ENCODE results near the gene RAPGEF5. TPM values are rescaled to one million over a fixed set of nuclear protein-coding genes. Genes with fewer than 3 reads are reported as not detected.

The RAPGEF5 gene
- total RNA-seq, 1 donor from 2014 or later, result 5.4 TPM

- no peak overlapping the region for H3K4me3 Mint-ChIP-seq
- peaks cover 3% of the 10 kb centered on the region for H3K9me3 Mint-ChIP-seq
- H3K36me3 Mint-ChIP-seq, result no peaks in the 10 kb centered on the region
- no peak for TF ChIP-seq CTCF (IDR thresholded peaks at IDR 0.05; ENCODE audit: unreplicated experiment)
- no peak overlapping the region for H3K27ac Mint-ChIP-seq
- H3K4me1 Mint-ChIP-seq, result no peaks in the 10 kb centered on the region
- no peaks in the 10 kb centered on the region for H3K27me3 Mint-ChIP-seq (ENCODE audit: low read depth)
- no peak for DNase-seq (ENCODE audit: low spot score in 2 of 2, unreplicated experiment in 2 of 2)
These were observed 182.4 kb downstream of the RAPGEF5 start for GRCh38 chr7:22174574-22174953.

- H3K9me3 Mint-ChIP-seq, result no peaks in the 10 kb centered on the region
- H3K27me3 Mint-ChIP-seq (ENCODE audit: low read depth), result no peaks in the 10 kb centered on the region
- no peaks in the 10 kb centered on the region for H3K4me1 Mint-ChIP-seq
- DNase-seq (ENCODE audit: low spot score in 2 of 2, unreplicated experiment in 2 of 2), result no peak
- no peak overlapping the region for H3K27ac Mint-ChIP-seq
- H3K36me3 Mint-ChIP-seq, result no peaks in the 10 kb centered on the region
- no peak overlapping the region for H3K4me3 Mint-ChIP-seq
- TF ChIP-seq CTCF (IDR thresholded peaks at IDR 0.05; ENCODE audit: unreplicated experiment), result no peak
These were observed 183.0 kb downstream of the RAPGEF5 start for GRCh38 chr7:22173685-22174573.

- Mint-ChIP-seq H3K4me1 (peaks cover 4% of the 10 kb centered on the region), H3K9me3 (no peaks in the 10 kb centered on the region), H3K27ac (no peak overlapping the region), H3K4me3 (no peak overlapping the region), H3K36me3 (no peaks in the 10 kb centered on the region), H3K27me3 (ENCODE audit: low read depth) (no peaks in the 10 kb centered on the region)
- no peak for DNase-seq (ENCODE audit: low spot score in 2 of 2, unreplicated experiment in 2 of 2)
- no peak for TF ChIP-seq CTCF (IDR thresholded peaks at IDR 0.05; ENCODE audit: unreplicated experiment)
These were observed 188.8 kb downstream of the RAPGEF5 start for GRCh38 chr7:22168129-22168634.

- Mint-ChIP-seq H3K36me3 (no peaks in the 10 kb centered on the region), H3K4me1 (peaks cover 4% of the 10 kb centered on the region), H3K27ac (no peak overlapping the region), H3K4me3 (no peak overlapping the region), H3K9me3 (no peaks in the 10 kb centered on the region), H3K27me3 (ENCODE audit: low read depth) (no peaks in the 10 kb centered on the region)
- TF ChIP-seq CTCF (IDR thresholded peaks at IDR 0.05; ENCODE audit: unreplicated experiment), result no peak
- DNase-seq (ENCODE audit: low spot score in 2 of 2, unreplicated experiment in 2 of 2), result no peak
These were observed 189.5 kb downstream of the RAPGEF5 start for GRCh38 chr7:22167482-22167881.

- H3K36me3 Mint-ChIP-seq, result no peaks in the 10 kb centered on the region
- no peak overlapping the region for H3K27ac Mint-ChIP-seq
- no peak for DNase-seq (ENCODE audit: low spot score in 2 of 2, unreplicated experiment in 2 of 2)
- no peak overlapping the region for H3K4me3 Mint-ChIP-seq
- H3K9me3 Mint-ChIP-seq, result no peaks in the 10 kb centered on the region
- TF ChIP-seq CTCF (IDR thresholded peaks at IDR 0.05; ENCODE audit: unreplicated experiment), result no peak
- H3K27me3 Mint-ChIP-seq (ENCODE audit: low read depth), result no peaks in the 10 kb centered on the region
- peaks cover 4% of the 10 kb centered on the region for H3K4me1 Mint-ChIP-seq
These were observed 190.0 kb downstream of the RAPGEF5 start for GRCh38 chr7:22166928-22167327.
